ENCODE results near the gene TMEM232.

DNA sequence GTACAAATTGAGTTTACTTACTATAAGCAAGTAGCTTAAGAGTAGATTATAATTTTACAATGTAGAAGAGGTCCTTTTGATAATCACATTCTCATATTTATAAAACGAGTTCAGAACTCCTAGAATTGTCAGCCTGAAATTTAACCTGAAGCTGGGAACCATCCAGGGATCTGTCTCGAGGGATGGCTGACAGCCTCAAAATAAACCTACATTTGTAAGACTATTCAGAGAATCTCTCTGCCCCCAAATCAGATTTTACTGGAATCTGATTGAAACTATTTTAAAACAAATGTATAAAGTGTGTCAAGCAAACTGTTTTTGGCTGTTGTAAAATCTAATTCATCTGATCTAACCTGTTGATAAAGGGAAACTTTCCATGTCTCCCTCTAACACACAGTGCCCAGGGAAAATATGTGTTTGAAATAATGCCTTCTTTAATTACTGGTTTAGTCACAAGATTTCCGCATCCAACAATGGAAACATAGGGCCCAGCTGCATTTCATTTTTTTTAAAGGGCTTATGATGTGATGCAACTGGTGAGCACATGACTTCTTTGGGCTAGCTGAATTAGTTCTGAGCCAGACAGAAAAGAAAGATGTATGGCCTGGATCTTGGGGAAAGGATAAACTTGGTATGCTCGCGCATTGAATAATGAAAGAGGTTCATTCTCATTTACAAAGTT lies 42.7 kb upstream of the TMEM232 start:
- TF ChIP-seq, protein P1, sequence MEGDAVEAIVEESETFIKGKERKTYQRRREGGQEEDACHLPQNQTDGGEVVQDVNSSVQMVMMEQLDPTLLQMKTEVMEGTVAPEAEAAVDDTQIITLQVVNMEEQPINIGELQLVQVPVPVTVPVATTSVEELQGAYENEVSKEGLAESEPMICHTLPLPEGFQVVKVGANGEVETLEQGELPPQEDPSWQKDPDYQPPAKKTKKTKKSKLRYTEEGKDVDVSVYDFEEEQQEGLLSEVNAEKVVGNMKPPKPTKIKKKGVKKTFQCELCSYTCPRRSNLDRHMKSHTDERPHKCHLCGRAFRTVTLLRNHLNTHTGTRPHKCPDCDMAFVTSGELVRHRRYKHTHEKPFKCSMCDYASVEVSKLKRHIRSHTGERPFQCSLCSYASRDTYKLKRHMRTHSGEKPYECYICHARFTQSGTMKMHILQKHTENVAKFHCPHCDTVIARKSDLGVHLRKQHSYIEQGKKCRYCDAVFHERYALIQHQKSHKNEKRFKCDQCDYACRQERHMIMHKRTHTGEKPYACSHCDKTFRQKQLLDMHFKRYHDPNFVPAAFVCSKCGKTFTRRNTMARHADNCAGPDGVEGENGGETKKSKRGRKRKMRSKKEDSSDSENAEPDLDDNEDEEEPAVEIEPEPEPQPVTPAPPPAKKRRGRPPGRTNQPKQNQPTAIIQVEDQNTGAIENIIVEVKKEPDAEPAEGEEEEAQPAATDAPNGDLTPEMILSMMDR (IDR thresholded peaks at IDR 0.05), result no peak
- no peak for TF ChIP-seq ZNF317 (CRISPR knock-in tag; IDR thresholded peaks at IDR 0.05; ENCODE audit: borderline replicate concordance, low read depth)
- TF ChIP-seq, protein P2, sequence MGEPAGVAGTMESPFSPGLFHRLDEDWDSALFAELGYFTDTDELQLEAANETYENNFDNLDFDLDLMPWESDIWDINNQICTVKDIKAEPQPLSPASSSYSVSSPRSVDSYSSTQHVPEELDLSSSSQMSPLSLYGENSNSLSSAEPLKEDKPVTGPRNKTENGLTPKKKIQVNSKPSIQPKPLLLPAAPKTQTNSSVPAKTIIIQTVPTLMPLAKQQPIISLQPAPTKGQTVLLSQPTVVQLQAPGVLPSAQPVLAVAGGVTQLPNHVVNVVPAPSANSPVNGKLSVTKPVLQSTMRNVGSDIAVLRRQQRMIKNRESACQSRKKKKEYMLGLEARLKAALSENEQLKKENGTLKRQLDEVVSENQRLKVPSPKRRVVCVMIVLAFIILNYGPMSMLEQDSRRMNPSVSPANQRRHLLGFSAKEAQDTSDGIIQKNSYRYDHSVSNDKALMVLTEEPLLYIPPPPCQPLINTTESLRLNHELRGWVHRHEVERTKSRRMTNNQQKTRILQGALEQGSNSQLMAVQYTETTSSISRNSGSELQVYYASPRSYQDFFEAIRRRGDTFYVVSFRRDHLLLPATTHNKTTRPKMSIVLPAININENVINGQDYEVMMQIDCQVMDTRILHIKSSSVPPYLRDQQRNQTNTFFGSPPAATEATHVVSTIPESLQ (CRISPR knock-in tag; IDR thresholded peaks at IDR 0.05), result no peak

All from WTC11 (cell line).